Thyroid gland (tissue), 4 donors: ENCODE data around the gene TSPAN15. TPM values are rescaled to one million over a fixed set of nuclear protein-coding genes. Genes with fewer than 3 reads are reported as not detected.

Experiments used
- DNase-seq, 2 donors: peaks; one replicate each; pipeline ENCODE4 v3.0.0-alpha.2; 2019
- H3K27ac ChIP-seq, 3 donors: fragments of 200-600 bp; sonication (generic); 1 replicate in 2 of 3; 2 replicates in 1 of 3; pipeline ENCODE4 v1.5.1; 2016 to 2019; ENCODE audit warnings: mild to moderate bottlenecking in 1 of 3, moderate library complexity in 1 of 3
- H3K27me3 ChIP-seq: fragments of 200-600 bp; sonication (generic); one replicate; pipeline ENCODE4 v1.5.1; 2019
- H3K36me3 ChIP-seq, 2 donors: fragments of 200-600 bp; sonication (generic); one replicate each; pipeline ENCODE4 v1.5.1; 2016 to 2019
- H3K4me1 ChIP-seq, 2 donors: fragments of 200-600 bp; sonication (generic); one replicate each; pipeline ENCODE4 v1.5.1; 2017 to 2019
- H3K4me3 ChIP-seq, 3 donors: fragments of 200-600 bp; sonication (generic); replicated peaks in 1 of 3; 1 replicate in 2 of 3; 2 replicates in 1 of 3; pipeline ENCODE4 v1.5.1; 2016; ENCODE audit warnings: mild to moderate bottlenecking in 1 of 3
- H3K9me3 ChIP-seq: fragments of 200-600 bp; sonication (generic); one replicate; pipeline ENCODE4 v1.5.1; 2017
- CTCF ChIP-seq, 6 experiments: fragments of 200-600 bp in 3 of 6; fragments of 450-650 bp in 3 of 6; sonication (generic) in 3 of 6; IDR thresholded peaks; one replicate each; pipeline ENCODE4 v1.5.1; 2016 to 2019; ENCODE audit warnings: antibody characterized with exemption in 6 of 6, mild to moderate bottlenecking in 2 of 6, inconsistent platforms in 1 of 6, moderate library complexity in 1 of 6
- POLR2A ChIP-seq, 2 donors: fragments of 450-650 bp; IDR thresholded peaks; one replicate each; pipeline ENCODE4 v1.6.1; 2017; ENCODE audit warnings: antibody characterized with exemption in 2 of 2, mild to moderate bottlenecking in 2 of 2, moderate library complexity in 1 of 2
- WGBS, 2 donors: methylation state at CpG; one replicate each; pipeline ENCODE4 v1.1.5; 2017; 5-methylcytosine and 5-hydroxymethylcytosine counted together
- intact Hi-C: fragments of 100-400 bp; cut with DNase I; formaldehyde crosslinking; loops from one replicate; pipeline ENCODE4 v1.15.1; 2023
- total RNA-seq, 4 donors: library from RNA; depleted of rRNA; stranded (reverse); fragments of >200 nt; gene quantifications; one replicate each; pipeline ENCODE4 v1.2.3, GENCODE V29; 2016

Gene TSPAN15
- total RNA-seq, 4 donors from 2014 or later, result 9.0 to 23.1 (median 17.2) TPM

GRCh38 chr10:69489506-69490090, 38.3 kb downstream of the TSPAN15 start:
- no peak overlapping the region for H3K4me3 ChIP-seq
- no peaks in the 10 kb centered on the region for H3K27me3 ChIP-seq
- DNase-seq, result no peak
- no peaks in the 10 kb centered on the region for H3K36me3 ChIP-seq
- intact Hi-C loops, result no loop called here
- no peak overlapping the region for H3K27ac ChIP-seq
- 96 to 100% methylated on average over 8 to 9 of the region's 9 CpGs for WGBS, 2 donors
- TF ChIP-seq POLR2A (IDR thresholded peaks at IDR 0.05) (no peak), CTCF (IDR thresholded peaks at IDR 0.05) (no peak)
- peaks cover 27 to 32% of the 10 kb centered on the region in 2 donors for H3K4me1 ChIP-seq
- no peaks in the 10 kb centered on the region for H3K9me3 ChIP-seq

- WGBS, 2 donors, result 93 to 94% methylated on average over 10 of the region's 10 CpGs
- H3K27ac ChIP-seq, result no peak overlapping the region
These were observed 39.6 kb downstream of the TSPAN15 start for GRCh38 chr10:69490876-69491275.

GRCh38 chr10:69491611-69492010, 40.3 kb downstream of the TSPAN15 start:
- 76 to 80% methylated on average over 4 of the region's 4 CpGs for WGBS, 2 donors
- H3K4me1 ChIP-seq, result peaks cover 14 to 16% of the 10 kb centered on the region in 2 donors
- TF ChIP-seq POLR2A (IDR thresholded peaks at IDR 0.05), result no peak
- TF ChIP-seq CTCF (IDR thresholded peaks at IDR 0.05), result no peak

More at GRCh38 chr10:69490876-69491275, 39.6 kb downstream of the TSPAN15 start:
- H3K4me1 ChIP-seq, result peaks cover 17 to 19% of the 10 kb centered on the region in 2 donors
- H3K4me3 ChIP-seq, result no peak overlapping the region
- no peaks in the 10 kb centered on the region for H3K27me3 ChIP-seq
- DNase-seq, result no peak
- intact Hi-C loops, result no loop called here
- H3K9me3 ChIP-seq, result no peaks in the 10 kb centered on the region
- H3K36me3 ChIP-seq, result no peaks in the 10 kb centered on the region
- TF ChIP-seq POLR2A (IDR thresholded peaks at IDR 0.05) (no peak), CTCF (IDR thresholded peaks at IDR 0.05) (no peak)

GRCh38 chr10:69492091-69492745, 41.0 kb downstream of the TSPAN15 start:
- Histone ChIP-seq H3K36me3 (no peaks in the 10 kb centered on the region), H3K9me3 (no peaks in the 10 kb centered on the region), H3K27ac (no peak overlapping the region), H3K27me3 (no peaks in the 10 kb centered on the region), H3K4me1 (peaks cover 15 to 16% of the 10 kb centered on the region in 2 donors), H3K4me3 (no peak overlapping the region)
- no peak for TF ChIP-seq POLR2A (IDR thresholded peaks at IDR 0.05)
- no peak for TF ChIP-seq CTCF (IDR thresholded peaks at IDR 0.05)
- WGBS, 2 donors, result 70 to 78% methylated on average over 12 to 13 of the region's 13 CpGs
- intact Hi-C loops, result no loop called here
- no peak for DNase-seq

More at GRCh38 chr10:69491611-69492010, 40.3 kb downstream of the TSPAN15 start:
- H3K9me3 ChIP-seq, result no peaks in the 10 kb centered on the region
- H3K27me3 ChIP-seq, result no peaks in the 10 kb centered on the region
- no peaks in the 10 kb centered on the region for H3K36me3 ChIP-seq
- intact Hi-C loops, result no loop called here
- DNase-seq, result no peak
- H3K27ac ChIP-seq, result no peak overlapping the region
- H3K4me3 ChIP-seq, result no peak overlapping the region

- DNase-seq, result no peak
- H3K27ac ChIP-seq, result no peak overlapping the region
- TF ChIP-seq CTCF (IDR thresholded peaks at IDR 0.05) (no peak), POLR2A (IDR thresholded peaks at IDR 0.05) (no peak)
- WGBS, 2 donors, result 53 to 72% methylated on average over 9 to 11 of the region's 12 CpGs
- no peaks in the 10 kb centered on the region for H3K27me3 ChIP-seq
- no peaks in the 10 kb centered on the region for H3K36me3 ChIP-seq
- H3K4me1 ChIP-seq, result peaks cover 10 to 14% of the 10 kb centered on the region in 2 donors
- H3K9me3 ChIP-seq, result no peaks in the 10 kb centered on the region
- no peak overlapping the region for H3K4me3 ChIP-seq
- intact Hi-C loops, result no loop called here
These were observed 41.6 kb downstream of the TSPAN15 start for GRCh38 chr10:69492746-69493462.
